ENCODE results near the gene PGAP2. TPM values are rescaled to one million over a fixed set of nuclear protein-coding genes. Genes with fewer than 3 reads are reported as not detected.
A peak's percentile ranks its signal among the peaks of the same experiment; 100 is the strongest.

PGAP2 gene
- total RNA-seq, 4 donors from 2014 or later, result 5.1 to 7.4 (median 7.0) TPM

GRCh38 chr11:3854660-3854976 lies 46.3 kb downstream of the PGAP2 start:
- no peak for TF ChIP-seq CTCF (IDR thresholded peaks at IDR 0.05)
- TF ChIP-seq EP300 (IDR thresholded peaks at IDR 0.05), result no peak
- no peak for TF ChIP-seq POLR2A (IDR thresholded peaks at IDR 0.05; ENCODE audit: low read depth)
- no peak for TF ChIP-seq POLR2AphosphoS5 (IDR thresholded peaks at IDR 0.05)
- H3K9me3 ChIP-seq, result no peaks in the 10 kb centered on the region
- H3K4me3 ChIP-seq, result peak overlapping the region; percentile 83 to 99 (median 98)
- peaks cover 32 to 45% (median 44%) of the 10 kb centered on the region in 4 donors for H3K4me1 ChIP-seq
- 18% methylated on average over 7 of the region's 7 CpGs for WGBS
- peak overlapping the region; percentile 98 to 99 (median 98) for H3K27ac ChIP-seq (replicated peaks in 1 of 4)
- no peaks in the 10 kb centered on the region for H3K36me3 ChIP-seq
- H3K27me3 ChIP-seq, result no peaks in the 10 kb centered on the region
- intact Hi-C loops (cut with DNase I), result loop anchor here (10.0 kb wide), 2 partner anchors 90 to 130 kb away; no protein-coding TSS in a partner anchor
- DNase-seq (ENCODE audit: extremely low spot score), result no peak

- DNase-seq (ENCODE audit: extremely low spot score), result peak; percentile 99
- H3K4me3 ChIP-seq, result peak within 1 kb of the TSS; percentile 83 to 99 (median 98)
- no peaks in the 10 kb centered on the region for H3K36me3 ChIP-seq
- TF ChIP-seq POLR2AphosphoS5 (IDR thresholded peaks at IDR 0.05) (peak; percentile 86 to 89), CTCF (IDR thresholded peaks at IDR 0.05) (peak; percentile 98 to 100 (median 99)), POLR2A (IDR thresholded peaks at IDR 0.05; ENCODE audit: low read depth) (peak; percentile 78), EP300 (IDR thresholded peaks at IDR 0.05) (no peak)
- peaks cover 37 to 51% (median 49%) of the 10 kb centered on the region in 4 donors for H3K4me1 ChIP-seq
- under 1% methylated on average over 26 of the region's 87 CpGs for WGBS
- no peaks in the 10 kb centered on the region for H3K9me3 ChIP-seq
- H3K27me3 ChIP-seq, result no peaks in the 10 kb centered on the region
- peak within 1 kb of the TSS; percentile 98 to 99 (median 98) for H3K27ac ChIP-seq (replicated peaks in 1 of 4)
- intact Hi-C loops (cut with DNase I), result loop anchor here (1.0 to 10.0 kb wide), 3 partner anchors 90 to 217 kb away; no protein-coding TSS in a partner anchor
Measured at GRCh38 chr11:3854977-3855807, 46.8 kb downstream of the PGAP2 start, which contains the start of gene STIM1. Gene STIM1 (plus strand): TSS chr11:3855664. CDS start chr11:3856271, 607 bp downstream.

GRCh38 chr11:3855808-3856491 lies 47.6 kb downstream of the PGAP2 start:
- Histone ChIP-seq H3K36me3 (no peaks in the 10 kb centered on the region), H3K27me3 (no peaks in the 10 kb centered on the region), H3K27ac (replicated peaks in 1 of 4) (peak overlapping the region; percentile 98 to 99 (median 98)), H3K4me1 (peaks cover 44 to 59% (median 57%) of the 10 kb centered on the region in 4 donors), H3K4me3 (peak overlapping the region; percentile 83 to 99 (median 98)), H3K9me3 (no peaks in the 10 kb centered on the region)
- no peak for DNase-seq (ENCODE audit: extremely low spot score)
- intact Hi-C loops (cut with DNase I), result loop anchor here (1.0 to 10.0 kb wide), 3 partner anchors 89 to 216 kb away; no protein-coding TSS in a partner anchor
- TF ChIP-seq CTCF (IDR thresholded peaks at IDR 0.05) (no peak), POLR2AphosphoS5 (IDR thresholded peaks at IDR 0.05) (no peak), EP300 (IDR thresholded peaks at IDR 0.05) (no peak), POLR2A (IDR thresholded peaks at IDR 0.05; ENCODE audit: low read depth) (peak; percentile 3)
- 3% methylated on average over 19 of the region's 40 CpGs for WGBS

- H3K4me1 ChIP-seq, result peaks cover 49 to 69% (median 67%) of the 10 kb centered on the region in 4 donors
- H3K9me3 ChIP-seq, result no peaks in the 10 kb centered on the region
- peak overlapping the region; percentile 98 to 99 (median 98) for H3K27ac ChIP-seq (replicated peaks in 1 of 4)
- H3K36me3 ChIP-seq, result no peaks in the 10 kb centered on the region
- H3K27me3 ChIP-seq, result no peaks in the 10 kb centered on the region
- intact Hi-C loops (cut with DNase I), result loop anchor here (10.0 kb wide), 2 partner anchors 88 to 128 kb away; no protein-coding TSS in a partner anchor
- DNase-seq (ENCODE audit: extremely low spot score), result no peak
- no peak for TF ChIP-seq POLR2AphosphoS5 (IDR thresholded peaks at IDR 0.05)
- no peak for TF ChIP-seq EP300 (IDR thresholded peaks at IDR 0.05)
- TF ChIP-seq POLR2A (IDR thresholded peaks at IDR 0.05; ENCODE audit: low read depth), result no peak
- no peak for TF ChIP-seq CTCF (IDR thresholded peaks at IDR 0.05)
- WGBS, result 58% methylated on average over 5 of the region's 5 CpGs
- peak overlapping the region; percentile 83 to 99 (median 98) for H3K4me3 ChIP-seq
Measured at GRCh38 chr11:3856856-3857553, 48.6 kb downstream of the PGAP2 start.

Data from esophagus muscularis mucosa (tissue), 4 donors.